ENCODE data around the gene AIFM1.

DNA sequence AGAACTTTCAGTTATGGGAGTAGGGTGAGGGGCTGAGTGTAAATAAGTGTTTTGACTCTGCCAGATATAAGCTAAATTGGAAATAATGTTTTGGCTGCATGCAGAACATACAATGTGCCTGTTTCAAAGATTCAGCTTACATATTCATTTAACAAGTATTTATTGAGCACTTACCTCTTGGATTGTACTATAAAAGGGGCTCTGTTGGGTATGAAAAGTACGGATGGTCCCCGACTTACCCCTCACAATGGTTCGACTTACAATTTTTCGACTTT lies 799 bp upstream of the AIFM1 start:
- TF ChIP-seq POLR2A (IDR thresholded peaks at IDR 0.05) (no peak), CTCF (IDR thresholded peaks at IDR 0.05) (no peak)

Measured in lower leg skin (tissue), 3 donors.